Gastrocnemius medialis (tissue), 4 donors: ENCODE data around the gene ZFC3H1. TPM values are rescaled to one million over a fixed set of nuclear protein-coding genes. Genes with fewer than 3 reads are reported as not detected.

Source experiments
- ATAC-seq, 2 donors: fragments of 150-250 bp; one replicate each; pipeline ENCODE4 v1.9.1; 2016
- DNase-seq, 2 donors: peaks; one replicate each; pipeline ENCODE4 v3.0.0-alpha.2; 2019
- H3K27ac ChIP-seq, 4 donors: fragments of 200-600 bp; sonication (generic); 1 replicate in 1 of 4; 2 replicates in 3 of 4; pipeline ENCODE4 v1.5.1; 2016 to 2018; ENCODE audit warnings: mild to moderate bottlenecking in 2 of 4, moderate library complexity in 1 of 4
- H3K27me3 ChIP-seq, 3 donors: fragments of 200-600 bp; sonication (generic) in 2 of 3; 1 replicate in 1 of 3; 2 replicates in 2 of 3; pipeline versions ENCODE4 v1.5.1 to v1.6.0; 2016 to 2019; ENCODE audit warnings: mild to moderate bottlenecking in 1 of 3, moderate library complexity in 1 of 3
- H3K36me3 ChIP-seq, 2 donors: fragments of 200-600 bp; sonication (generic) in 1 of 2; one replicate each; pipeline ENCODE4 v1.5.1; 2017 to 2018
- H3K4me1 ChIP-seq, 2 donors: fragments of 200-600 bp; sonication (generic) in 1 of 2; one replicate each; pipeline ENCODE4 v1.5.1; 2016 to 2017; ENCODE audit warnings: mild to moderate bottlenecking in 2 of 2
- H3K4me3 ChIP-seq, 4 donors: fragments of 200-600 bp; sonication (generic) in 3 of 4; 1 replicate in 1 of 4; 2 replicates in 3 of 4; pipeline ENCODE4 v1.5.1; 2016 to 2019; ENCODE audit warnings: mild to moderate bottlenecking in 2 of 4
- H3K9me3 ChIP-seq, 3 donors: fragments of 200-600 bp; sonication (generic) in 2 of 3; 1 replicate in 1 of 3; 2 replicates in 2 of 3; pipeline ENCODE4 v1.5.1; 2016 to 2019
- CTCF ChIP-seq, 5 experiments: fragments of 450-650 bp in 3 of 5; fragments of 200-600 bp in 2 of 5; sonication (generic) in 2 of 5; IDR thresholded peaks in 4 of 5; conservative IDR thresholded peaks in 1 of 5; 1 replicate in 4 of 5; 2 replicates in 1 of 5; pipeline ENCODE4 v1.5.1; 2016 to 2019; ENCODE audit warnings: antibody characterized with exemption in 5 of 5, mild to moderate bottlenecking in 3 of 5, moderate library complexity in 3 of 5
- POLR2A ChIP-seq, 2 donors: fragments of 450-650 bp; IDR thresholded peaks; one replicate each; pipeline ENCODE4 v1.6.1; 2017; ENCODE audit warnings: antibody characterized with exemption in 2 of 2, mild to moderate bottlenecking in 2 of 2, moderate library complexity in 2 of 2
- in situ Hi-C, 4 donors: fragments of 200-750 bp; cut with MboI; loops; one replicate each; pipeline versions ENCODE4 v1.15.0 to v1.8.0; 2017; ENCODE audit warnings: low sequenced_read_pairs in 4 of 4
- intact Hi-C: fragments of 100-400 bp; cut with DNase I; formaldehyde crosslinking; loops from one replicate; pipeline ENCODE4 v1.15.1; 2023; ENCODE audit warnings: low total_unique reads
- total RNA-seq, 4 donors: library from RNA; depleted of rRNA; stranded (reverse); fragments of >200 nt; gene quantifications; one replicate each; pipeline versions ENCODE4 v1.1.0 to v1.2.3, GENCODE V29; 2016

ZFC3H1 gene
- total RNA-seq, 4 donors from 2014 or later, result 6.5 to 26.4 (median 9.1) TPM

GRCh38 chr12:71638499-71638898 lies 25.1 kb downstream of the ZFC3H1 start:
- in situ Hi-C loops, result loop anchor here in 2 of 4 donors (10.0 to 25.0 kb wide), 3 partner anchors 224 to 249 kb away; no protein-coding TSS in a partner anchor

DNA sequence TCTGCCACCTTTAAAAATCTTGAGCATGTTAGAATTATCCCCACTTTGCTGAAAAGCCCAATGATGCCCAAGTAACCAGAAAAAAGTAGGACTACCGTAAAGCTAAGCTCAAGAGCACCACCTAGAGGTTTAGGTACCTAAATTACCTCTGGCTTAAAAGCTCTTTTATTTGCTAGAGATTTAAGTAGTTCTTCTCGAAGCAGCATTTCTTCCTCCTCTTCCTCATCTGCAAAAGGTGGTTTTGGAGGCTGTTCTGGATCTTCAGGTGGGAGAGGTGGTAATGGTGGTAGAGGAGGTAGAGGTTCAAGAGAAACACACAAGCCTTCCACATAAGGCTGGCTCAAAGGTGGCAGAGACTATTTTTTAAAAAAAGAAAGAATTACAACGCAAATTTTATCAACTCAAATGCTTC lies 26.9 kb downstream of the ZFC3H1 start:
- in situ Hi-C loops (loop anchor here in 2 of 4 donors (10.0 to 25.0 kb wide), 3 partner anchors 222 to 251 kb away; no protein-coding TSS in a partner anchor), intact Hi-C loops (loop anchor here (5.0 to 10.0 kb wide), 2 partner anchors 219 to 422 kb away; no protein-coding TSS in a partner anchor)
- TF ChIP-seq POLR2A (IDR thresholded peaks at IDR 0.05) (no peak), CTCF (IDR thresholded peaks at IDR 0.05 in 4 of 5, conservative IDR thresholded peaks at IDR 0.05 in 1 of 5) (peak in 4 of 5 experiments; percentile 22 to 69 (median 58))
- no peak overlapping the region for H3K27ac ChIP-seq
- H3K4me3 ChIP-seq, result no peak overlapping the region
- H3K9me3 ChIP-seq, result no peaks in the 10 kb centered on the region
- ATAC-seq (no peak), DNase-seq (no peak)
- H3K36me3 ChIP-seq, result peaks cover 3 to 87% of the 10 kb centered on the region in 2 donors
- H3K4me1 ChIP-seq, result no peaks in the 10 kb centered on the region
- no peaks in the 10 kb centered on the region for H3K27me3 ChIP-seq

More at GRCh38 chr12:71638499-71638898, 25.1 kb downstream of the ZFC3H1 start:
- no peak for DNase-seq
- Histone ChIP-seq H3K27me3 (no peaks in the 10 kb centered on the region), H3K36me3 (peaks cover 0 to 87% of the 10 kb centered on the region in 2 donors), H3K27ac (no peak overlapping the region), H3K4me1 (no peaks in the 10 kb centered on the region), H3K4me3 (no peak overlapping the region), H3K9me3 (no peaks in the 10 kb centered on the region)
- TF ChIP-seq POLR2A (IDR thresholded peaks at IDR 0.05), result no peak
- TF ChIP-seq CTCF (IDR thresholded peaks at IDR 0.05 in 4 of 5, conservative IDR thresholded peaks at IDR 0.05 in 1 of 5), result no peak
- intact Hi-C loops, result loop anchor here (5.0 to 10.0 kb wide), 2 partner anchors 221 to 424 kb away; no protein-coding TSS in a partner anchor
- no peak for ATAC-seq

DNA sequence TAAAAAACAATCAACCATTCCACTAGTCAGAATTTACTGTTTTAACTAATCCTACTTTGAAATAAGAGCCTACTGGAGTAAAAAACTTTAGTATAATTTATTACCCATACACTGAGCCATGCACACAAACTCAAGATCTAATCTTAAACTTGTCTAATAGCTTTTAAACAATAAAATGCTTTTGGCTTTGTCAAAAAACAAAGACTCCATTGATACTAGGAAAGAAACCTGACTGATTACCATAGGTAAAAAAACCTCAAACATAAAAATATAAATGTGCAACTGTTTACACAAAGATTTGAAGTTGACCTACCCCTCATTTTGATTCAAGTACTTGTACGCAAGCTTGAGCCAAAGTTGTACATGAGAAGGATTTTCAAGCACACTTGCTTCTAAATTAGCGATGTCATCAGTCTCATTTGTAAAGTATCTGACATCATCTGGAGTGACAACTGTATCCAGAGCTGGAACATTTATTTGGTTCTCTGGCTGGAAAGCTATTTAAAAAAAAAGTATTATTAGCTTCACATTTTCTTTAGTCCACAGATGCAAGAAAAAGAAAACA lies 36.1 kb downstream of the ZFC3H1 start:
- no peak overlapping the region for H3K4me3 ChIP-seq
- H3K9me3 ChIP-seq, result no peaks in the 10 kb centered on the region
- intact Hi-C loops, result no loop called here
- DNase-seq (no peak), ATAC-seq (no peak)
- no peaks in the 10 kb centered on the region for H3K27me3 ChIP-seq
- no peak for TF ChIP-seq CTCF (IDR thresholded peaks at IDR 0.05 in 4 of 5, conservative IDR thresholded peaks at IDR 0.05 in 1 of 5)
- TF ChIP-seq POLR2A (IDR thresholded peaks at IDR 0.05), result no peak
- no peaks in the 10 kb centered on the region for H3K4me1 ChIP-seq
- no peak overlapping the region for H3K27ac ChIP-seq
- in situ Hi-C loops, result loop anchor here in 1 of 4 donors (25.0 kb wide), 2 partner anchors 215 to 260 kb away; no protein-coding TSS in a partner anchor
- peaks cover 0 to 94% of the 10 kb centered on the region in 2 donors for H3K36me3 ChIP-seq

- DNase-seq (no peak), ATAC-seq (no peak)
- in situ Hi-C loops, result loop anchor here in 1 of 4 donors (25.0 kb wide), 2 partner anchors 214 to 261 kb away; no protein-coding TSS in a partner anchor
- Histone ChIP-seq H3K4me3 (no peak overlapping the region), H3K27me3 (no peaks in the 10 kb centered on the region), H3K36me3 (peaks cover 0 to 94% of the 10 kb centered on the region in 2 donors), H3K4me1 (no peaks in the 10 kb centered on the region), H3K27ac (no peak overlapping the region), H3K9me3 (no peaks in the 10 kb centered on the region)
- TF ChIP-seq POLR2A (IDR thresholded peaks at IDR 0.05) (no peak), CTCF (IDR thresholded peaks at IDR 0.05 in 4 of 5, conservative IDR thresholded peaks at IDR 0.05 in 1 of 5) (no peak)
- intact Hi-C loops, result no loop called here
These were observed 36.9 kb downstream of the ZFC3H1 start for GRCh38 chr12:71626768-71627167.
